ENCODE data around the gene NR2F1-AS1. TPM values are rescaled to one million over a fixed set of nuclear protein-coding genes. Genes with fewer than 3 reads are reported as not detected.

The NR2F1-AS1 gene
- total and polyA plus RNA-seq, 9 of the 15 experiments (the other 6 are each of a cell fraction or from before 2014, with no cell fraction given) = not detected

DNA sequence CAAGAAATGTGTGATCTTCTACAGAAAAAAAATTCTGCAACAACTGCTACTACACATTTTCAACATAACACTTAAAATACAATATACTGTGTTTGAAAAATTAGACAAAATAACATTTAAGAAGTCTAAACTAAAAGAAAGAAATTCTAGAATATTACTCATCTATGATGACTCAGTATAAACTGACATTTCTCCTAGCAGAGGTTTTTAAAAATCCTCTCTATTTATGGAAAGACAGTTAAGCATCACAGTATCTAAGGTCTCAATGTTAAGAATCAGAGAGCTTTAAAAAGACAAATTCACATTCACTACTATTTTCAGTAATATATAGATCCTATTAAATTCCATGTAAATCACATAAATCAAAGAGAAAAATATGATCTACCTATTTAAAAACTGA is 61.3 kb downstream of the NR2F1-AS1 start (continued):
- TF ChIP-seq TFE3 (CRISPR knock-in tag; IDR thresholded peaks at IDR 0.05) (no peak), PHF20 (IDR thresholded peaks at IDR 0.05; ENCODE audit: partially characterized antibody) (no peak)

DNA sequence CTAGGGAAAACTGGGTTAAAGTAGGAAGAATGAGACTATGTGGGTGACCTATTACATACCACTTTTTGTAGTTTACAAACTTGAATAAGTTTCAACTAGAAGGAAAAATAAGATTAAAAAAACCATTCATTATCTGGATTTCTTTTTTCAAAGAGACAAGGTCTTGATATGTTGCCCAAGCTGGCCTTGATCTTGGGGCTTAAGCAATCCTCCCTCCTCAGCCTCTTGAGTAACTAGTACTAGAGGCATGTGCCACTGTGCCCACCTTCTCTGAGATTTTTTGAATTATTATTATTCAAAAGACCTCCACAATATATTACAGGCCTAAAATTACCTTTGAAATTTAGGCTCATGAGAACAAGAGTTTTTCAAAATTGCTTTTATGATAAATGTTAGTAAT is 63.2 kb downstream of the NR2F1-AS1 start:
- H3K27ac ChIP-seq (ENCODE audit: extremely low read depth, low read depth, low read length) = no peak overlapping the region
- no peaks in the 10 kb centered on the region for H3K9me1 ChIP-seq (ENCODE audit: control insufficient read depth, insufficient read depth, low read length)
- no peak for DNase-seq (ENCODE audit: extremely low read depth in 1 of 4, low spot score in 3 of 4)
- intact Hi-C loops (cut with micrococcal nuclease) = no loop called here
- no peak overlapping the region for H3K4me3 ChIP-seq
- H3K4me1 ChIP-seq (replicated peaks in 1 of 2; ENCODE audit: control insufficient read depth in 2 of 2, insufficient read depth in 2 of 2, low read length in 2 of 2) = no peaks in the 10 kb centered on the region
- no peak overlapping the region for H3K9ac ChIP-seq (ENCODE audit: insufficient read depth in 1 of 2, low read depth in 2 of 2, low read length in 2 of 2)
- TF ChIP-seq KLF1 (tag; IDR thresholded peaks at IDR 0.05) = no peak
- in situ Hi-C loops (cut with MboI) = no loop called here
- ChIA-PET POLR2A (no interaction called here), CTCF (ENCODE audit: low intra/inter-chr PET ratio) (no interaction called here)
- H4K20me1 ChIP-seq (replicated peaks; ENCODE audit: control insufficient read depth, insufficient read depth, low read length) = no peaks in the 10 kb centered on the region
- H3K4me2 ChIP-seq (ENCODE audit: insufficient read depth, low read length) = no peak overlapping the region
- no peaks in the 10 kb centered on the region for H3K36me3 ChIP-seq (ENCODE audit: control insufficient read depth, insufficient read depth, low read length)
- ATAC-seq = no peak
- H2AFZ ChIP-seq (ENCODE audit: low read depth, low read length) = no peak overlapping the region
- BruUV-seq (replicated peaks) = no TSS peak
- no peaks in the 10 kb centered on the region for H3K27me3 ChIP-seq (ENCODE audit: control insufficient read depth in 2 of 2, insufficient read depth in 2 of 2, low read length in 2 of 2)
- no peaks in the 10 kb centered on the region for H3K79me2 ChIP-seq (ENCODE audit: control insufficient read depth, insufficient read depth, low read length)
- no peak for FAIRE-seq
- no peaks in the 10 kb centered on the region; the same call in 1 of the 2 replicates for H3K9me3 ChIP-seq (replicated peaks; ENCODE audit: control insufficient read depth, insufficient read depth, low read depth, low read length)

DNA sequence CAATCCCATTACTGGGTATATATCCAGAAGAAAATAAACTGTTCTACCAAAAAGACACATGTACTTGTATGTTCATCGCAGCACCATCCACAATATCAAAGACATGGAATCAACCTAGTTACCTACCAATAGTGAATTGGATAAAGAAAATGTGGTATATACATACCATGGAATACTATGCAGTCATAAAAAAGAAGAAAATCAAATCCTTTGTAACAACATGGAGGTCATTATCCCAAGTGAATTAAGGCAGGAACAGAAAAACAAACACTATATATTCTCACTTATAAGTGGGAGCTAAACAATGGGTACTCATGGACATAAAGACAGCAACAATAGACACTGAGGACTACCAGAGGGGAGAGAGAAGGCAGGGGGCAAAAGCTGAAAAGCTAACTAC is 67.7 kb downstream of the NR2F1-AS1 start:
- no peak for FAIRE-seq
- H3K9ac ChIP-seq (ENCODE audit: insufficient read depth in 1 of 2, low read depth in 2 of 2, low read length in 2 of 2) = no peak overlapping the region
- WGBS (ENCODE audit: insufficient coverage, low coverage, missing lambda C conversion rate) = 0% methylated on average over 1 of the region's 1 CpG
- no peaks in the 10 kb centered on the region for H3K36me3 ChIP-seq (ENCODE audit: control insufficient read depth, insufficient read depth, low read length)
- no TSS peak for BruUV-seq (replicated peaks)
- CTCF ChIA-PET (ENCODE audit: low intra/inter-chr PET ratio) = no interaction called here
- no peaks in the 10 kb centered on the region for H3K9me1 ChIP-seq (ENCODE audit: control insufficient read depth, insufficient read depth, low read length)
- POLR2A ChIA-PET = no interaction called here
- H3K4me2 ChIP-seq (ENCODE audit: insufficient read depth, low read length) = no peak overlapping the region
- no peak overlapping the region for H3K27ac ChIP-seq (ENCODE audit: extremely low read depth, low read depth, low read length)
- no peak for TF ChIP-seq MYNN (IDR thresholded peaks at IDR 0.05)
- no peak for TF ChIP-seq MYNN (CRISPR knock-in tag; IDR thresholded peaks at IDR 0.05)
- no peak for TF ChIP-seq ZNF766 (CRISPR knock-in tag; conservative IDR thresholded peaks at IDR 0.05)
- TF ChIP-seq, protein P1, sequence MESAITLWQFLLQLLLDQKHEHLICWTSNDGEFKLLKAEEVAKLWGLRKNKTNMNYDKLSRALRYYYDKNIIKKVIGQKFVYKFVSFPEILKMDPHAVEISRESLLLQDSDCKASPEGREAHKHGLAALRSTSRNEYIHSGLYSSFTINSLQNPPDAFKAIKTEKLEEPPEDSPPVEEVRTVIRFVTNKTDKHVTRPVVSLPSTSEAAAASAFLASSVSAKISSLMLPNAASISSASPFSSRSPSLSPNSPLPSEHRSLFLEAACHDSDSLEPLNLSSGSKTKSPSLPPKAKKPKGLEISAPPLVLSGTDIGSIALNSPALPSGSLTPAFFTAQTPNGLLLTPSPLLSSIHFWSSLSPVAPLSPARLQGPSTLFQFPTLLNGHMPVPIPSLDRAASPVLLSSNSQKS (CRISPR knock-in tag; IDR thresholded peaks at IDR 0.05) = no peak
- no peak for TF ChIP-seq RHOXF2B (CRISPR knock-in tag; conservative IDR thresholded peaks at IDR 0.05)
- TF ChIP-seq NBN (IDR thresholded peaks at IDR 0.05; ENCODE audit: low read depth) = no peak
- TF ChIP-seq CREB3 (tag; conservative IDR thresholded peaks at IDR 0.05; ENCODE audit: low read depth) = no peak
- TF ChIP-seq HNRNPUL1 (IDR thresholded peaks at IDR 0.05; ENCODE audit: low read length) = no peak
- TF ChIP-seq YY1 (IDR thresholded peaks at IDR 0.05; ENCODE audit: borderline replicate concordance in 1 of 3, control insufficient read depth in 1 of 3, extremely low read depth in 1 of 3, insufficient read depth in 3 of 3, insufficient read length in 1 of 3, insufficient replicate concordance in 2 of 3, low read depth in 1 of 3, low read length in 2 of 3) = no peak
- in situ Hi-C loops (cut with MboI) = no loop called here
- no peaks in the 10 kb centered on the region for H3K4me1 ChIP-seq (replicated peaks in 1 of 2; ENCODE audit: control insufficient read depth in 2 of 2, insufficient read depth in 2 of 2, low read length in 2 of 2)
- intact Hi-C loops (cut with micrococcal nuclease) = no loop called here
- DNase-seq (ENCODE audit: extremely low read depth in 1 of 4, low spot score in 3 of 4) = no peak
- no peaks in the 10 kb centered on the region for H3K27me3 ChIP-seq (ENCODE audit: control insufficient read depth in 2 of 2, insufficient read depth in 2 of 2, low read length in 2 of 2)
- no peaks in the 10 kb centered on the region for H4K20me1 ChIP-seq (replicated peaks; ENCODE audit: control insufficient read depth, insufficient read depth, low read length)
- no peak for ATAC-seq
- no peak overlapping the region for H2AFZ ChIP-seq (ENCODE audit: low read depth, low read length)
- no peaks in the 10 kb centered on the region; the same call in 1 of the 2 replicates for H3K9me3 ChIP-seq (replicated peaks; ENCODE audit: control insufficient read depth, insufficient read depth, low read depth, low read length)
- H3K79me2 ChIP-seq (ENCODE audit: control insufficient read depth, insufficient read depth, low read length) = no peaks in the 10 kb centered on the region
- H3K4me3 ChIP-seq = no peak overlapping the region

Measured in K562 (cell line).